IMR-90 (cell line): ENCODE data around the gene NUP42. TPM values are rescaled to one million over a fixed set of nuclear protein-coding genes. Genes with fewer than 3 reads are reported as not detected.

Source experiments
- ATAC-seq: fragments of 200-7000 bp; cut with Tn5 transposase; 2 replicates; pipeline ENCODE4 v1.9.1; 2020; ENCODE audit warnings: low read depth, mild to moderate bottlenecking, moderate library complexity
- BruUV-seq: library from RNA; stranded (reverse); fragments of 400-500 nt; replicated peaks from 2 replicates; lab custom pipeline; 2021; lab: Mats Ljungman, UMichigan
- CTCF ChIA-PET: fragments of 300-600 bp; formaldehyde crosslinking; extraction: SDS; loops from one replicate; lab custom pipeline; 2021; ENCODE audit warnings: antibody characterized with exemption; lab: Yijun Ruan, JAX
- POLR2A ChIA-PET: fragments of 300-600 bp; sonication (Branson Sonifier 250); formaldehyde crosslinking; loops from one replicate; lab custom pipeline; 2022; ENCODE audit warnings: antibody characterized with exemption; ENCODE audit not compliant: unreplicated experiment; lab: Charles Lee
- DNase-seq: peaks from one replicate; pipeline ENCODE4 v3.0.0; 2013
- H2AFZ ChIP-seq: replicated peaks from 2 replicates; pipeline ENCODE3; 2013; ENCODE audit warnings: low read length, mild to moderate bottlenecking; ENCODE audit not compliant: poor library complexity
- H2AK5ac ChIP-seq: 2 replicates; pipeline ENCODE4 v1.6.1; 2013; ENCODE audit warnings: low read depth, low read length, inconsistent platforms
- H2AK9ac ChIP-seq: replicated peaks from 2 replicates; pipeline ENCODE3; 2013; ENCODE audit warnings: mild to moderate bottlenecking, low read depth, low read length, moderate library complexity; ENCODE audit not compliant: poor library complexity
- H2BK120ac ChIP-seq: 2 replicates; pipeline ENCODE4 v1.6.1; 2013; ENCODE audit warnings: low read depth, low read length, inconsistent platforms
- H2BK15ac ChIP-seq: 3 replicates; pipeline ENCODE4 v1.6.1; 2013; ENCODE audit warnings: low read depth, low read length, inconsistent platforms
- H2BK20ac ChIP-seq: 2 replicates; pipeline ENCODE4 v1.6.1; 2013; ENCODE audit warnings: low read depth, mild to moderate bottlenecking, inconsistent platforms, low read length, moderate library complexity
- H2BK5ac ChIP-seq: 2 replicates; pipeline ENCODE4 v1.6.1; 2013; ENCODE audit warnings: mild to moderate bottlenecking, low read depth, low read length, inconsistent platforms; ENCODE audit not compliant: poor library complexity, severe bottlenecking
- H3K14ac ChIP-seq: replicated peaks from 2 replicates; pipeline ENCODE4 v1.6.1; 2013; ENCODE audit warnings: low read depth, low read length, inconsistent platforms
- H3K18ac ChIP-seq: 2 replicates; pipeline ENCODE4 v1.6.1; 2013; ENCODE audit warnings: low read depth, low read length, control low read depth
- H3K23ac ChIP-seq: 2 replicates; pipeline ENCODE4 v1.6.1; 2013; ENCODE audit warnings: low read depth, low read length, inconsistent platforms
- H3K27ac ChIP-seq: 2 replicates; pipeline ENCODE4 v1.5.1; 2013; ENCODE audit warnings: mild to moderate bottlenecking, control low read depth, low read length; ENCODE audit not compliant: insufficient read depth
- H3K27me3 ChIP-seq: 2 replicates; pipeline ENCODE4 v1.6.1; 2013; ENCODE audit warnings: low read length; ENCODE audit not compliant: control insufficient read depth, insufficient read depth
- H3K36me3 ChIP-seq: 2 replicates; pipeline ENCODE4 v1.6.1; 2013; ENCODE audit warnings: low read length, mixed read lengths; ENCODE audit not compliant: control insufficient read depth, insufficient read depth
- H3K4ac ChIP-seq: 2 replicates; pipeline ENCODE4 v1.6.1; 2013; ENCODE audit warnings: low read depth, low read length, inconsistent platforms
- H3K4me1 ChIP-seq: 2 replicates; pipeline ENCODE4 v1.6.1; 2013; ENCODE audit warnings: low read length, mixed read lengths; ENCODE audit not compliant: control insufficient read depth, insufficient read depth
- H3K4me2 ChIP-seq: 2 replicates; pipeline ENCODE4 v1.6.1; 2013; ENCODE audit warnings: low read depth, mild to moderate bottlenecking, control low read depth, low read length, moderate library complexity
- H3K4me3 ChIP-seq: 2 replicates; pipeline ENCODE4 v1.5.1; 2013; ENCODE audit warnings: low read depth, mild to moderate bottlenecking, control low read depth, low read length, moderate library complexity; ENCODE audit not compliant: insufficient read depth
- H3K56ac ChIP-seq: 2 replicates; pipeline ENCODE4 v1.6.1; 2013; ENCODE audit warnings: low read length, inconsistent platforms; ENCODE audit not compliant: insufficient read depth; ENCODE audit errors: extremely low read depth
- H3K79me1 ChIP-seq, 2 experiments: 2 replicates each; pipeline ENCODE4 v1.6.1; 2013; ENCODE audit warnings: low read length in 2 of 2, inconsistent platforms in 1 of 2, low read depth in 1 of 2
- H3K9ac ChIP-seq: 2 replicates; pipeline ENCODE4 v1.6.1; 2013; ENCODE audit warnings: low read depth, low read length, control low read depth
- H3K9me1 ChIP-seq: 2 replicates; pipeline ENCODE4 v1.6.1; 2013; ENCODE audit warnings: low read length, inconsistent platforms; ENCODE audit not compliant: insufficient read depth
- H3K9me3 ChIP-seq: 2 replicates; pipeline ENCODE4 v1.6.1; 2013; ENCODE audit warnings: low read length; ENCODE audit not compliant: control insufficient read depth, insufficient read depth
- H4K20me1 ChIP-seq: 2 replicates; pipeline ENCODE4 v1.6.1; 2013; ENCODE audit warnings: low read length, inconsistent platforms; ENCODE audit not compliant: insufficient read depth
- H4K5ac ChIP-seq: 2 replicates; pipeline ENCODE4 v1.6.1; 2013; ENCODE audit warnings: mild to moderate bottlenecking, low read depth, low read length, control low read depth
- H4K8ac ChIP-seq, 2 experiments: 2 replicates each; pipeline ENCODE4 v1.6.1; 2013; ENCODE audit warnings: low read depth in 2 of 2, low read length in 2 of 2, control low read depth in 1 of 2, inconsistent platforms in 1 of 2
- H4K91ac ChIP-seq: 2 replicates; pipeline ENCODE4 v1.6.1; 2013; ENCODE audit warnings: low read depth, low read length, inconsistent platforms; ENCODE audit not compliant: insufficient read depth
- BHLHE40 ChIP-seq: fragments of 150-350 bp; IDR thresholded peaks from 2 replicates; pipeline ENCODE4 v1.6.1; 2016; ENCODE audit warnings: mild to moderate bottlenecking, low read depth, low read length
- CEBPB ChIP-seq: IDR thresholded peaks from 2 replicates; pipeline ENCODE4 v1.6.1; 2012; ENCODE audit warnings: low read depth, low read length, improper control_type of control experiment
- MAFK ChIP-seq: IDR thresholded peaks from 2 replicates; pipeline ENCODE4 v1.6.1; 2012; ENCODE audit warnings: low read depth, low read length, improper control_type of control experiment
- RAD21 ChIP-seq: IDR thresholded peaks from 2 replicates; pipeline ENCODE4 v1.6.1; 2012; ENCODE audit warnings: low read length, improper control_type of control experiment
- RFX5 ChIP-seq: IDR thresholded peaks from 2 replicates; pipeline ENCODE4 v1.8.0; 2012; ENCODE audit warnings: low read depth, mild to moderate bottlenecking, low read length, moderate library complexity
- WGBS, 2 experiments: methylation state at CpG; one replicate each; pipeline versions ENCODE4 v1.1.5 to v1.1.7; 2013; ENCODE audit warnings: missing lambda C conversion rate in 2 of 2; ENCODE audit not compliant: insufficient read length in 1 of 2; ENCODE audit errors: extremely low coverage in 2 of 2; 5-methylcytosine and 5-hydroxymethylcytosine counted together
- dilution Hi-C: fragments of 300-500 bp; cut with HindIII; formaldehyde crosslinking; loops from one replicate; pipeline ENCODE4 v1.14.3; 2018; ENCODE audit warnings: low sequenced_read_pairs; ENCODE audit not compliant: unreplicated experiment
- in situ Hi-C: fragments of 300-500 bp; cut with MboI; formaldehyde crosslinking; loops from 3 replicates; pipeline ENCODE4 v1.14.3; 2019; ENCODE audit warnings: low sequenced_read_pairs, inconsistent platforms, mixed read lengths
- intact Hi-C: fragments of 100-400 bp; cut with micrococcal nuclease; formaldehyde crosslinking; loops from 2 replicates; pipeline ENCODE4 v1.10.0; 2022
- polyA plus RNA-seq, 3 experiments: library from polyadenylated mRNA; depleted of rRNA; stranded (reverse); fragments of >200 nt; gene quantifications; 2 replicates each; pipeline ENCODE4 v1.2.3, GENCODE V29; 2012; ENCODE audit warnings: low replicate concordance in 1 of 3
- total RNA-seq: library from RNA; depleted of rRNA; stranded (reverse); fragments of >200 nt; gene quantifications from 2 replicates; pipeline ENCODE4 v1.2.3, GENCODE V29; 2012

NUP42 gene
- total and polyA plus RNA-seq, 2 of the 4 experiments (the other 2 are of a cell fraction), result 17.3 to 22.6 TPM

GRCh38 chr7:23184291-23184690, 2.4 kb downstream of the NUP42 start:
- no peak for TF ChIP-seq RAD21
- TF ChIP-seq RFX5, result no peak
- TF ChIP-seq MAFK, result no peak
- TF ChIP-seq BHLHE40, result no peak
- TF ChIP-seq CEBPB, result no peak
- no peaks in the 10 kb centered on the region for H4K20me1 ChIP-seq
- ChIA-PET CTCF (interaction anchor here (0.6 to 1.5 kb wide), 5 partner anchors 12 to 623 kb away, joined by 3 to 5 read pairs (median 3); no protein-coding TSS in a partner anchor), POLR2A (no interaction called here)
- H4K5ac ChIP-seq, result no peak overlapping the region
- H4K91ac ChIP-seq, result no peak overlapping the region
- no CpG with 5 or more reads among the region's 1 CpG for WGBS, 2 experiments
- H2BK20ac ChIP-seq, result no peak overlapping the region
- no peak overlapping the region for H3K4me2 ChIP-seq
- BruUV-seq, result no TSS peak
- no peak overlapping the region for H3K56ac ChIP-seq
- H3K4me3 ChIP-seq, result no peak overlapping the region
- H3K4ac ChIP-seq, result no peak overlapping the region
- in situ Hi-C loops (no loop called here), dilution Hi-C loops (no loop called here), intact Hi-C loops (loop anchor here (10.0 kb wide), 1 partner anchor 291 kb away; the partner anchor contains the start of gene IGF2BP3)
- H3K27ac ChIP-seq, result no peak overlapping the region
- H2BK5ac ChIP-seq, result no peak overlapping the region
- H3K36me3 ChIP-seq, result peaks cover 11% of the 10 kb centered on the region
- H2AK9ac ChIP-seq, result no peak overlapping the region
- H2BK120ac ChIP-seq, result no peak overlapping the region
- no peak overlapping the region for H3K18ac ChIP-seq
- H3K79me1 ChIP-seq, result peaks cover 10 to 31% of the 10 kb centered on the region in 2 experiments
- H3K14ac ChIP-seq, result no peak overlapping the region
- no peaks in the 10 kb centered on the region for H3K9me1 ChIP-seq
- H3K23ac ChIP-seq, result no peak overlapping the region
- no peaks in the 10 kb centered on the region for H3K4me1 ChIP-seq
- H2BK15ac ChIP-seq, result no peak overlapping the region
- ATAC-seq, result no peak
- no peak overlapping the region for H2AK5ac ChIP-seq
- no peaks in the 10 kb centered on the region for H3K27me3 ChIP-seq
- no peaks in the 10 kb centered on the region for H3K9me3 ChIP-seq
- DNase-seq, result no peak
- no peak overlapping the region for H3K9ac ChIP-seq
- H2AFZ ChIP-seq, result no peak overlapping the region
- H4K8ac ChIP-seq, result no peak overlapping the region
